Astrocyte (in vitro differentiated cells and primary cell): Measurements from ENCODE around the gene DNAH6.

Source experiments
- CTCF ChIP-seq: IDR thresholded peaks from 2 replicates; pipeline ENCODE4 v1.5.1; 2011; ENCODE audit warnings: low read depth, mild to moderate bottlenecking, inconsistent platforms, low read length, moderate library complexity; ENCODE audit not compliant: insufficient read depth
- EZH2 ChIP-seq: IDR thresholded peaks from 2 replicates; pipeline ENCODE4 v1.6.1; 2012; ENCODE audit warnings: mild to moderate bottlenecking, low read length, inconsistent platforms; ENCODE audit not compliant: insufficient read depth

- TF ChIP-seq CTCF (no peak), EZH2 (no peak)
Observed at GRCh38 chr2:84713441-84713840, 197.1 kb downstream of the DNAH6 start.
